Thyroid gland (tissue), 4 donors: ENCODE measurements around the gene PRKCH. TPM values are rescaled to one million over a fixed set of nuclear protein-coding genes. Genes with fewer than 3 reads are reported as not detected.

Experiments used
- DNase-seq, 2 donors: peaks; one replicate each; pipeline ENCODE4 v3.0.0-alpha.2; 2019
- H3K27ac ChIP-seq, 3 donors: fragments of 200-600 bp; sonication (generic); 1 replicate in 2 of 3; 2 replicates in 1 of 3; pipeline ENCODE4 v1.5.1; 2016 to 2019; ENCODE audit warnings: mild to moderate bottlenecking in 1 of 3, moderate library complexity in 1 of 3
- H3K27me3 ChIP-seq: fragments of 200-600 bp; sonication (generic); one replicate; pipeline ENCODE4 v1.5.1; 2019
- H3K36me3 ChIP-seq, 2 donors: fragments of 200-600 bp; sonication (generic); one replicate each; pipeline ENCODE4 v1.5.1; 2016 to 2019
- H3K4me1 ChIP-seq, 2 donors: fragments of 200-600 bp; sonication (generic); one replicate each; pipeline ENCODE4 v1.5.1; 2017 to 2019
- H3K4me3 ChIP-seq, 3 donors: fragments of 200-600 bp; sonication (generic); replicated peaks in 1 of 3; 1 replicate in 2 of 3; 2 replicates in 1 of 3; pipeline ENCODE4 v1.5.1; 2016; ENCODE audit warnings: mild to moderate bottlenecking in 1 of 3
- H3K9me3 ChIP-seq: fragments of 200-600 bp; sonication (generic); one replicate; pipeline ENCODE4 v1.5.1; 2017
- POLR2A ChIP-seq, 2 donors: fragments of 450-650 bp; IDR thresholded peaks; one replicate each; pipeline ENCODE4 v1.6.1; 2017; ENCODE audit warnings: antibody characterized with exemption in 2 of 2, mild to moderate bottlenecking in 2 of 2, moderate library complexity in 1 of 2
- WGBS, 2 donors: methylation state at CpG; one replicate each; pipeline ENCODE4 v1.1.5; 2017; 5-methylcytosine and 5-hydroxymethylcytosine counted together
- intact Hi-C: fragments of 100-400 bp; cut with DNase I; formaldehyde crosslinking; loops from one replicate; pipeline ENCODE4 v1.15.1; 2023
- total RNA-seq, 4 donors: library from RNA; depleted of rRNA; stranded (reverse); fragments of >200 nt; gene quantifications; one replicate each; pipeline ENCODE4 v1.2.3, GENCODE V29; 2016
- TF ChIP-seq, protein P1 (sequence below), 6 experiments: fragments of 200-600 bp in 3 of 6; fragments of 450-650 bp in 3 of 6; sonication (generic) in 3 of 6; IDR thresholded peaks; one replicate each; pipeline ENCODE4 v1.5.1; 2016 to 2019; ENCODE audit warnings: antibody characterized with exemption in 6 of 6, mild to moderate bottlenecking in 2 of 6, inconsistent platforms in 1 of 6, moderate library complexity in 1 of 6

PRKCH gene
- total RNA-seq, 4 donors from 2014 or later, result 34.0 to 68.7 (median 49.8) TPM

DNA sequence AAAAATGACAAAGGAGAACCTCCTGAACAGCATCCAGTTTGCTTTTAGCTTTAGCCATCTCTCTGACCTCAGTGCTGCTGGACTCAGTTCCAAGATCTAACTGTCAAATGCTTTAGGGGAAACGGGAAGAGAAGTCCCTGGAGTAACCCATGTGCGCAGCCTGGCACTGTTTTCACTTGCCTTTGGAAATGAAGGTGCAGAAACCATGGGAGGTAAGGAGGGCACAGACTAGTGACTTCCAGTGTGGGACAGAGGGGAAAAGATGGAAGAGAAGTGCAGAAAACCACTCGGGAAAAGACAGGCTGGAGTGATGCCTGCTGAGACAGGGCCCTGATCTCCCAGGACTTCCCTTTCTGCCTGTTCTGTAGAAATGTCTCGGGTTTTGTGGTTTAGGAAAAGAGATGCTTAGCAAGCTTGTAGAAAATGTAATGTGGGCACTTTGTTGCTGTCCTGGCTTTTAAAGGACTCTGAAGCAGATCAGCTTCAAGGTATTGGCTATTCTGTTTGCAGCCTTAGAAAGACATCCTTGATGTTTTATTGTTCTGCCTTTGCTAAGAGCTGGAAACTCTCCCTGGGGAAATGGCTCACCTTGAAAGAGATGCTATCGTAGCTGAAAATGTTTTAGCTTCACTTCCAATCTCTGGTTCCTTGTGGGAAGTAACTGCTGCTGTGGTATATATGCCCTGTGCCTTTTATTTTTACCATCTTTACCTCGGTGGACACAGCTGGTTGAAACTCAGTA lies 249.3 kb downstream of the PRKCH start:
- WGBS, 2 donors, result 62 to 68% methylated on average over 6 of the region's 6 CpGs
- Histone ChIP-seq H3K4me1 (peaks cover 41 to 67% of the 10 kb centered on the region in 2 donors), H3K36me3 (no peaks in the 10 kb centered on the region), H3K9me3 (no peaks in the 10 kb centered on the region), H3K27me3 (no peaks in the 10 kb centered on the region), H3K27ac (peak overlapping the region; percentile 89 to 94 (median 91)), H3K4me3 (no peak overlapping the region)
- DNase-seq, result no peak
- intact Hi-C loops, result no loop called here
- no peak for TF ChIP-seq POLR2A (IDR thresholded peaks at IDR 0.05)
- TF ChIP-seq, protein P1, sequence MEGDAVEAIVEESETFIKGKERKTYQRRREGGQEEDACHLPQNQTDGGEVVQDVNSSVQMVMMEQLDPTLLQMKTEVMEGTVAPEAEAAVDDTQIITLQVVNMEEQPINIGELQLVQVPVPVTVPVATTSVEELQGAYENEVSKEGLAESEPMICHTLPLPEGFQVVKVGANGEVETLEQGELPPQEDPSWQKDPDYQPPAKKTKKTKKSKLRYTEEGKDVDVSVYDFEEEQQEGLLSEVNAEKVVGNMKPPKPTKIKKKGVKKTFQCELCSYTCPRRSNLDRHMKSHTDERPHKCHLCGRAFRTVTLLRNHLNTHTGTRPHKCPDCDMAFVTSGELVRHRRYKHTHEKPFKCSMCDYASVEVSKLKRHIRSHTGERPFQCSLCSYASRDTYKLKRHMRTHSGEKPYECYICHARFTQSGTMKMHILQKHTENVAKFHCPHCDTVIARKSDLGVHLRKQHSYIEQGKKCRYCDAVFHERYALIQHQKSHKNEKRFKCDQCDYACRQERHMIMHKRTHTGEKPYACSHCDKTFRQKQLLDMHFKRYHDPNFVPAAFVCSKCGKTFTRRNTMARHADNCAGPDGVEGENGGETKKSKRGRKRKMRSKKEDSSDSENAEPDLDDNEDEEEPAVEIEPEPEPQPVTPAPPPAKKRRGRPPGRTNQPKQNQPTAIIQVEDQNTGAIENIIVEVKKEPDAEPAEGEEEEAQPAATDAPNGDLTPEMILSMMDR (IDR thresholded peaks at IDR 0.05), result no peak

DNA sequence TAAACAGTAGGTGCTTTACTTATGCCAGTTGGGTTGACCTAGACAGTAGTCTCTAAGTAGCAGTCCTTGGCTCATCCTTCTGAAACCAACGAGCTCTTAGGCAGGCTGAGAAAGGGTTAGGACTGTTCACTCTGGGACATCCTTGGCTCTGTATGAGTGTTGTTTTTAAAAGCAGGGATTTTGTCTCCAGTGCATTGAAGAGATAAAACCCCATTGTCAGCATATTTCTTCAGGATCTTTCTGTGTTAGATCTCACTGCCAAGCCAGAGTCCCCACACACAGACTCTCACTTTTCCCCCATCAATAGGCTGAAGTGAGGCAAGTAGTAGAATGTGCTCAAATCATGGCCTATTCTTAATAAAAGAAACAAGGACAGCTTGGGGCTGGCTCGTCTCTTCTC lies 250.5 kb downstream of the PRKCH start:
- no peaks in the 10 kb centered on the region for H3K27me3 ChIP-seq
- H3K9me3 ChIP-seq, result no peaks in the 10 kb centered on the region
- intact Hi-C loops, result no loop called here
- 60 to 62% methylated on average over 2 of the region's 2 CpGs for WGBS, 2 donors
- no peak for DNase-seq
- peaks cover 29 to 57% of the 10 kb centered on the region in 2 donors for H3K4me1 ChIP-seq
- no peak overlapping the region for H3K4me3 ChIP-seq
- TF ChIP-seq, protein P1 (IDR thresholded peaks at IDR 0.05), result no peak
- no peak for TF ChIP-seq POLR2A (IDR thresholded peaks at IDR 0.05)
- no peak overlapping the region for H3K27ac ChIP-seq
- H3K36me3 ChIP-seq, result no peaks in the 10 kb centered on the region

DNA sequence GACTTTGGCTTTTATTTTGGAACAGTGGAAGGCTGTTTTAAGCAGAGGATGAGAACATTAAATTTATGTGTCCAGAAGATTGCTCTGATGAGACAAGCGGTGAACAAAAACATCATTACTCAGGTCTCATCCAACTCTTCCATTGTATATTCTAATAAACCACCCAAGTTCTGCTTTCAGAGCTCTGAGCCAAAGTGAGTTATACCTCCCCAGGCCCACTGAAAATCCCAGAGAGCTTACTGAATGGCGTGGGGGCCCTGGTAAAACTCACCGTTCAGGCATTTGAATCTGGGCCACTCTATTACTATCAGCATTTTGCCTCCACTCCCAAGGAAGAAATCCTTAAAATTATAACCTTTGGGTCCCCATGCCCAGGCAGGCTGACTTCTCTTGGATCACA lies 251.9 kb downstream of the PRKCH start:
- intact Hi-C loops, result no loop called here

DNA sequence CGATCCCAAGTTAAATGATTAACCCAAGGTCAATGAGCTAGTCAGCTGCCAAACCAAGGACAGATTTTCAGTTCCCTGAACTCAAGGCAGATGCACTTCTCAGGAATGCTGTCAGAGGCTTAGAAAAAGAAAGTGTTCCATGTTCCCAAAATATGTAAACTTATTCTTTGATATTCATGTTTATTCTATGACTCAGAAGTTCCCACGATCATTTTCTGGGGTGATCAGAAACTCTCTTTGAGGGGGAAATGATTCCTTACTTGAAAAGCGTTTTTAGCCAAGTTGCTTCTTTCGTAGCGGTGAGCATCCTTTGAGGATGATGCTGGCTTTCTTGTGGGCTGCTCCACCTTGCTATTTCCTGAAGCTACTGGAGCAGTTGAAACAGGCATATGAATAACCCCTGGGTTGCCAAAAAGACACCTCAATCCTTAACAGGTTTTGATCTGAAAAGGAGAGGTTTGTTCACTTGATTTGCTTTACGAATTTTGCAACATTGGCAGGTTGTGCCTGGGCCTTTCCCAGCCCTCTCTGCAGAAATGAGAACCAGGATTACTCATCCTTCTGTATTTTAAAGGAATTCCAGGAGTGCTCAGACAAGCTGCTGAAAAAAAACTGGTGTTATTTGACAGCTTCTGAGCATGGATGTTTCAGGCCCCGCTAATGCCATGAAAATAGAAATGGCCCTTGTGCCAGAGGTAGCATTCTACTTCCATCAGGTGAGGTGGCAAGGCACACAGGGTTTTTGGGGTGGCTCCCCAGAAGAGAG lies 252.6 kb downstream of the PRKCH start:
- TF ChIP-seq POLR2A (IDR thresholded peaks at IDR 0.05), result no peak
- TF ChIP-seq, protein P1 (IDR thresholded peaks at IDR 0.05), result no peak
- 67 to 78% methylated on average over 7 of the region's 7 CpGs for WGBS, 2 donors
- intact Hi-C loops, result no loop called here
- Histone ChIP-seq H3K27me3 (no peaks in the 10 kb centered on the region), H3K36me3 (no peaks in the 10 kb centered on the region), H3K9me3 (no peaks in the 10 kb centered on the region), H3K4me3 (no peak overlapping the region), H3K4me1 (peaks cover 22 to 47% of the 10 kb centered on the region in 2 donors), H3K27ac (peak overlapping the region in 2 of 3 donors; percentile 32 to 63)
- DNase-seq, result no peak

More for the DNA sequence above, 251.9 kb downstream of the PRKCH start:
- WGBS, 2 donors, result 82 to 87% methylated on average over 3 of the region's 3 CpGs
- no peak for DNase-seq
- H3K36me3 ChIP-seq, result no peaks in the 10 kb centered on the region
- H3K9me3 ChIP-seq, result no peaks in the 10 kb centered on the region
- peaks cover 25 to 53% of the 10 kb centered on the region in 2 donors for H3K4me1 ChIP-seq
- no peak overlapping the region for H3K4me3 ChIP-seq
- peak overlapping the region in 2 of 3 donors; percentile 32 to 63 for H3K27ac ChIP-seq
- H3K27me3 ChIP-seq, result no peaks in the 10 kb centered on the region
- TF ChIP-seq POLR2A (IDR thresholded peaks at IDR 0.05), result no peak
- TF ChIP-seq, protein P1 (IDR thresholded peaks at IDR 0.05), result no peak

DNA sequence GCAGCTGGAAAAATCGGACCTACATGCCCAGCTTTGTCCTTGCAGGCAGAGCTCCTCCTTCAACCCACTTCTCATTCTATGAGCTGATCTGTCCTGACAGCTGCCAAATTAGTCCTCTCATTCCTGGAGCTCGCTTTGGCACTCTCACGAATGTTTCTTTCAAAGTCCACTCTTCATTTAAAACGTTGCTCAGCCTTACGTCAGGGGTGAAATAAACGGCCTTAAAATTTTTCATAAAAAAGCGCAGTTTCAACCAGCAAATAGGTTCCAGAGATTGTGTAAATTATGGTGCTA lies 253.1 kb downstream of the PRKCH start:
- no peak for DNase-seq
- intact Hi-C loops, result no loop called here
- TF ChIP-seq, protein P1 (IDR thresholded peaks at IDR 0.05), result no peak
- TF ChIP-seq POLR2A (IDR thresholded peaks at IDR 0.05), result no peak
- Histone ChIP-seq H3K27me3 (no peaks in the 10 kb centered on the region), H3K9me3 (no peaks in the 10 kb centered on the region), H3K4me1 (peaks cover 16 to 42% of the 10 kb centered on the region in 2 donors), H3K36me3 (no peaks in the 10 kb centered on the region), H3K4me3 (no peak overlapping the region), H3K27ac (peak overlapping the region in 2 of 3 donors; percentile 32 to 63)
- WGBS, 2 donors, result 75 to 92% methylated on average over 7 of the region's 7 CpGs
